GM12878 (cell line): ENCODE data around the gene MGRN1. TPM values are rescaled to one million over a fixed set of nuclear protein-coding genes. Genes with fewer than 3 reads are reported as not detected.

ENCODE experiments used
- BACH1 ChIP-seq: fragments of 450-650 bp; IDR thresholded peaks from 2 replicates; pipeline ENCODE4 v1.6.1; 2017; ENCODE audit warnings: mild to moderate bottlenecking, borderline replicate concordance
- BCL11A ChIP-seq: IDR thresholded peaks from 2 replicates; pipeline ENCODE4 v1.6.1; 2011; ENCODE audit warnings: low read depth, low read length
- BCLAF1 ChIP-seq: fragments of 450-650 bp; IDR thresholded peaks from 2 replicates; pipeline ENCODE4 v1.6.1; 2017; ENCODE audit warnings: antibody characterized with exemption, mild to moderate bottlenecking, moderate library complexity
- CTCF ChIP-seq, 3 experiments: IDR thresholded peaks in 2 of 3; conservative IDR thresholded peaks in 1 of 3; 2 replicates each; pipeline ENCODE4 v1.5.1; 2011; ENCODE audit warnings: low read depth in 3 of 3, low read length in 3 of 3, mild to moderate bottlenecking in 3 of 3, control low read depth in 2 of 3, moderate library complexity in 2 of 3, inconsistent platforms in 1 of 3, mixed read lengths in 1 of 3; ENCODE audit not compliant: control insufficient read depth in 2 of 3, insufficient read depth in 1 of 3; ENCODE audit errors: extremely low read depth in 1 of 3
- FOXM1 ChIP-seq: IDR thresholded peaks from 2 replicates; pipeline ENCODE4 v1.6.1; 2012; ENCODE audit warnings: low read depth, mild to moderate bottlenecking, inconsistent platforms, low read length, moderate library complexity
- HCFC1 ChIP-seq: fragments of 150-350 bp; IDR thresholded peaks from 2 replicates; pipeline ENCODE4 v1.6.1; 2014; ENCODE audit warnings: low read length
- KLF5 ChIP-seq: fragments of 450-650 bp; IDR thresholded peaks from 2 replicates; pipeline ENCODE4 v1.6.1; 2014; ENCODE audit warnings: mild to moderate bottlenecking; ENCODE audit not compliant: partially characterized antibody
- MAX ChIP-seq: IDR thresholded peaks from 2 replicates; pipeline ENCODE4 v1.6.1; 2012; ENCODE audit warnings: low read depth, low read length, improper control_type of control experiment
- MYB ChIP-seq: fragments of 150-350 bp; IDR thresholded peaks from 2 replicates; pipeline ENCODE4 v1.6.1; 2014; ENCODE audit warnings: mild to moderate bottlenecking, low read depth, low read length, borderline replicate concordance
- NFYA ChIP-seq: IDR thresholded peaks from 2 replicates; pipeline ENCODE4 v1.6.1; 2011; ENCODE audit warnings: low read depth, mild to moderate bottlenecking, low read length, improper control_type of control experiment, borderline replicate concordance
- NFYB ChIP-seq: IDR thresholded peaks from 2 replicates; pipeline ENCODE4 v1.6.1; 2011; ENCODE audit warnings: low read depth, mild to moderate bottlenecking, low read length, improper control_type of control experiment, moderate library complexity; ENCODE audit not compliant: insufficient read depth
- PAX5 ChIP-seq: IDR thresholded peaks from 2 replicates; pipeline ENCODE4 v1.6.1; 2011; ENCODE audit warnings: low read depth, low read length, borderline replicate concordance
- PKNOX1 ChIP-seq: fragments of 450-650 bp; IDR thresholded peaks from 2 replicates; pipeline ENCODE4 v1.6.1; 2016; ENCODE audit warnings: mild to moderate bottlenecking
- POLR2AphosphoS2 ChIP-seq: IDR thresholded peaks from 2 replicates; pipeline ENCODE4 v1.6.1; 2011; ENCODE audit warnings: low read depth, mild to moderate bottlenecking, low read length, improper control_type of control experiment, moderate library complexity
- POLR2AphosphoS5 ChIP-seq: IDR thresholded peaks from 2 replicates; pipeline ENCODE4 v1.6.1; 2011; ENCODE audit warnings: mild to moderate bottlenecking, low read length, inconsistent platforms
- RB1 ChIP-seq: fragments of 450-650 bp; formaldehyde crosslinking; IDR thresholded peaks from 2 replicates; pipeline ENCODE4 v1.6.1; 2017; ENCODE audit warnings: mild to moderate bottlenecking, borderline replicate concordance
- RELA ChIP-seq: fragments of 450-650 bp; IDR thresholded peaks from 2 replicates; pipeline ENCODE4 v1.8.0; 2014; ENCODE audit warnings: borderline replicate concordance; ENCODE audit not compliant: partially characterized antibody
- SREBF1 ChIP-seq: IDR thresholded peaks from 2 replicates; pipeline ENCODE4 v1.6.1; 2012; ENCODE audit warnings: mild to moderate bottlenecking, low read length
- WRNIP1 ChIP-seq: IDR thresholded peaks from 2 replicates; pipeline ENCODE4 v1.6.1; 2011; ENCODE audit warnings: low read depth, low read length, improper control_type of control experiment, borderline replicate concordance
- ZNF384 ChIP-seq: IDR thresholded peaks from 2 replicates; pipeline ENCODE4 v1.6.1; 2012; ENCODE audit warnings: low read depth, mild to moderate bottlenecking, low read length, improper control_type of control experiment, borderline replicate concordance
- ZNF622 ChIP-seq: fragments of 450-650 bp; IDR thresholded peaks from 2 replicates; pipeline ENCODE4 v1.6.1; 2017; ENCODE audit warnings: mild to moderate bottlenecking, inconsistent platforms
- polyA plus RNA-seq, 11 experiments: library from polyadenylated mRNA; depleted of rRNA in 4 of 11; unstranded in 6 of 11; stranded (reverse) in 5 of 11; fragments of >200 nt; fragmentation: Nextera tagmentation in 4 of 11; fragmentation: Illumina TruSeq in 1 of 11; extraction: Ambion mirVana in 4 of 11; extraction: Trizol in 1 of 11; gene quantifications; 1 replicate in 1 of 11; 2 replicates in 10 of 11; pipeline versions ENCODE4 v1.2.1 to v1.2.3, GENCODE V29; 2011 to 2016; ENCODE audit warnings: inconsistent platforms in 2 of 11, missing spikeins in 2 of 11, low read depth in 1 of 11
- total RNA-seq, 4 experiments: library from RNA; depleted of rRNA in 3 of 4; stranded (reverse); fragments of >200 nt in 3 of 4; fragmentation: Illumina TruSeq in 1 of 4; extraction: Trizol in 1 of 4; gene quantifications; 2 replicates each; pipeline versions ENCODE4 v1.2.1 to v1.2.3, GENCODE V29; 2013 to 2021

Gene MGRN1
- total and polyA plus RNA-seq, 10 of the 15 experiments (the other 5 are each of a cell fraction or from before 2014, with no cell fraction given), result 0.35 to 86.7 (median 14.6) TPM

- TF ChIP-seq RB1 (peak; percentile 52; the same call in 1 of the 2 replicates), BCLAF1 (no peak), POLR2AphosphoS2 (no peak), SREBF1 (peak; percentile 40), MAX (peak; percentile 83), NFYB (peak; percentile 67; the same call in 1 of the 2 replicates), PAX5 (peak; percentile 39; the same call in 1 of the 2 replicates), POLR2AphosphoS5 (peak; percentile 55; the same call in 1 of the 2 replicates), MYB (no peak), BCL11A (no peak), NFYA (no peak), FOXM1 (no peak), ZNF384 (no peak), WRNIP1 (no peak), BACH1 (peak; percentile 71), KLF5 (peak; percentile 48), HCFC1 (peak; percentile 59), ZNF622 (no peak), PKNOX1 (peak; percentile 96), CTCF (IDR thresholded peaks at IDR 0.05 in 2 of 3, conservative IDR thresholded peaks at IDR 0.05 in 1 of 3; ENCODE audit: control insufficient read depth in 2 of 3, extremely low read depth in 1 of 3, insufficient read depth in 1 of 3, low read depth in 3 of 3, low read length in 3 of 3) (no peak), RELA (no peak)
Observed at GRCh38 chr16:4734063-4734729, 109.6 kb downstream of the MGRN1 start, which contains the start of the genes ANKS3 and DNAAF8 (continued).
